Stimulated activated CD8-positive, alpha-beta memory T cell treated with anti-CD3 and anti-CD28 coated beads, Interleukin-15, amount 100 ng/mL, for 24 hours (primary cell): ENCODE data around the gene OR2C3.
"Not testable (repeated sequence)": the region's sequence is repeated elsewhere in the genome, so short reads cannot be mapped to it uniquely, and the experiment has no call there.

Experiments used
- DNase-seq: peaks from one replicate; pipeline ENCODE4 v3.0.0-alpha.2; 2020; ENCODE audit warnings: low read depth

OR2C3 gene

GRCh38 chr1:247536340-247536739 is at the start of gene OR2C3:
TSS of gene OR2C3 (minus strand) at chr1:247536440. CDS start at chr1:247532511, 3,929 bp downstream.
- no peak for DNase-seq

- no peak for DNase-seq
These were observed 42.8 kb upstream of the OR2C3 start for GRCh38 chr1:247578946-247579460.

- no peak for DNase-seq
These were observed 40.3 kb upstream of the OR2C3 start for GRCh38 chr1:247576514-247576913.

- DNase-seq = no peak
These were observed 38.4 kb upstream of the OR2C3 start for GRCh38 chr1:247574664-247575063.

GRCh38 chr1:247574236-247574635 is 38.0 kb upstream of the OR2C3 start:
- DNase-seq = no peak

- no peak for DNase-seq
These were observed 26.0 kb upstream of the OR2C3 start for GRCh38 chr1:247562198-247562597.

- DNase-seq = no peak
These were observed 25.5 kb upstream of the OR2C3 start for GRCh38 chr1:247561711-247562110.

GRCh38 chr1:247557926-247558674 is 21.9 kb upstream of the OR2C3 start:
- no peak for DNase-seq

- no peak for DNase-seq
These were observed 16.0 kb upstream of the OR2C3 start for GRCh38 chr1:247552231-247552630.

GRCh38 chr1:247551721-247552120 is 15.5 kb upstream of the OR2C3 start:
- DNase-seq = no peak

- no peak for DNase-seq
These were observed 12.5 kb upstream of the OR2C3 start, which contains the start of gene GCSAML for GRCh38 chr1:247548769-247549182. TSS of gene GCSAML (plus strand) at chr1:247549134. CDS start at chr1:247549192, 58 bp downstream.

- DNase-seq = no peak
These were observed 11.9 kb upstream of the OR2C3 start for GRCh38 chr1:247548092-247548491.

- DNase-seq = no peak
These were observed 6.6 kb upstream of the OR2C3 start for GRCh38 chr1:247542811-247543210.

- DNase-seq = no peak
These were observed 4.3 kb upstream of the OR2C3 start for GRCh38 chr1:247540581-247540980.

- no peak for DNase-seq
These were observed 3.0 kb upstream of the OR2C3 start for GRCh38 chr1:247539215-247539614.

- no peak for DNase-seq
These were observed 2.3 kb upstream of the OR2C3 start for GRCh38 chr1:247538561-247538960.

GRCh38 chr1:247535402-247535801 is 838 bp downstream of the OR2C3 start:
- no peak for DNase-seq

GRCh38 chr1:247531937-247532336 is 4.3 kb downstream of the OR2C3 start:
- DNase-seq = no peak

- no peak for DNase-seq
These were observed 5.5 kb downstream of the OR2C3 start for GRCh38 chr1:247530785-247531184.

GRCh38 chr1:247529771-247530355 is 6.4 kb downstream of the OR2C3 start:
- DNase-seq = no peak

- DNase-seq = no peak
These were observed 7.3 kb downstream of the OR2C3 start for GRCh38 chr1:247528812-247529474.

- DNase-seq = not testable (repeated sequence)
These were observed 14.4 kb downstream of the OR2C3 start for GRCh38 chr1:247521886-247522285.

- no peak for DNase-seq
These were observed 17.7 kb downstream of the OR2C3 start for GRCh38 chr1:247518613-247518891.
